ENCODE results near the gene POU2AF2.
"Not testable (repeated sequence)": the region's sequence is repeated elsewhere in the genome, so short reads cannot be mapped to it uniquely, and the experiment has no call there.

Gene POU2AF2

GRCh38 chr11:111302298-111302697, 56.8 kb downstream of the POU2AF2 start:
- DNase-seq (ENCODE audit: low read depth, low spot score) = no peak

GRCh38 chr11:111303461-111303860, 57.9 kb downstream of the POU2AF2 start:
- DNase-seq (ENCODE audit: low read depth, low spot score) = no peak

- DNase-seq (ENCODE audit: low read depth, low spot score) = no peak
Observed at GRCh38 chr11:111305162-111305802, 59.8 kb downstream of the POU2AF2 start.

- DNase-seq (ENCODE audit: low read depth, low spot score) = no peak
Observed at GRCh38 chr11:111305876-111306275, 60.4 kb downstream of the POU2AF2 start.

GRCh38 chr11:111306321-111306720, 60.8 kb downstream of the POU2AF2 start:
- DNase-seq (ENCODE audit: low read depth, low spot score) = no peak

GRCh38 chr11:111307472-111308108, 62.1 kb downstream of the POU2AF2 start:
- no peak for DNase-seq (ENCODE audit: low read depth, low spot score)

GRCh38 chr11:111308140-111308539, 62.6 kb downstream of the POU2AF2 start:
- no peak for DNase-seq (ENCODE audit: low read depth, low spot score)

GRCh38 chr11:111309215-111309915, 63.8 kb downstream of the POU2AF2 start:
- no peak for DNase-seq (ENCODE audit: low read depth, low spot score)

- DNase-seq (ENCODE audit: low read depth, low spot score) = no peak
Observed at GRCh38 chr11:111310088-111310487, 64.6 kb downstream of the POU2AF2 start.

GRCh38 chr11:111310723-111311122, 65.2 kb downstream of the POU2AF2 start:
- DNase-seq (ENCODE audit: low read depth, low spot score) = no peak

GRCh38 chr11:111312076-111312475, 66.6 kb downstream of the POU2AF2 start:
- DNase-seq (ENCODE audit: low read depth, low spot score) = no peak

GRCh38 chr11:111319296-111319695, 73.8 kb downstream of the POU2AF2 start:
- DNase-seq (ENCODE audit: low read depth, low spot score) = no peak

- DNase-seq (ENCODE audit: low read depth, low spot score) = not testable (repeated sequence)
Observed at GRCh38 chr11:111320199-111320598, 74.7 kb downstream of the POU2AF2 start.

- DNase-seq (ENCODE audit: low read depth, low spot score) = no peak
Observed at GRCh38 chr11:111320728-111321568, 75.4 kb downstream of the POU2AF2 start.

GRCh38 chr11:111322534-111322933, 77.0 kb downstream of the POU2AF2 start:
- DNase-seq (ENCODE audit: low read depth, low spot score) = no peak

- DNase-seq (ENCODE audit: low read depth, low spot score) = no peak
Observed at GRCh38 chr11:111324277-111324720, 78.8 kb downstream of the POU2AF2 start.

GRCh38 chr11:111325259-111325658, 79.7 kb downstream of the POU2AF2 start:
- no peak for DNase-seq (ENCODE audit: low read depth, low spot score)

- DNase-seq (ENCODE audit: low read depth, low spot score) = no peak
Observed at GRCh38 chr11:111326824-111327223, 81.3 kb downstream of the POU2AF2 start.

- DNase-seq (ENCODE audit: low read depth, low spot score) = no peak
Observed at GRCh38 chr11:111327908-111328624, 82.5 kb downstream of the POU2AF2 start.

GRCh38 chr11:111329306-111330204, 84.0 kb downstream of the POU2AF2 start:
- no peak for DNase-seq (ENCODE audit: low read depth, low spot score)
